H1 (cell line): ENCODE data around the gene FAM83F. TPM values are rescaled to one million over a fixed set of nuclear protein-coding genes. Genes with fewer than 3 reads are reported as not detected.

Experiments
- CTCF ChIA-PET: fragments of 300-600 bp; sonication (Branson Sonifier 250); formaldehyde crosslinking; loops from one replicate; lab custom pipeline; 2021; ENCODE audit not compliant: partially characterized antibody; lab: Charles Lee
- POLR2A ChIA-PET: fragments of 300-600 bp; sonication (Branson Sonifier 250); formaldehyde crosslinking; loops from one replicate; lab custom pipeline; 2021; ENCODE audit warnings: inconsistent platforms; ENCODE audit not compliant: partially characterized antibody; lab: Charles Lee
- DNase-seq, 2 experiments: peaks; one replicate each; pipeline versions ENCODE4 v3.0.0 to v3.0.0-alpha.2; 2010 to 2022; ENCODE audit warnings: low spot score in 2 of 2, low read depth in 1 of 2, mixed read lengths in 1 of 2
- FAIRE-seq: peaks from 2 replicates; lab custom pipeline; 2011; peaks lifted over from hg19 to GRCh38; lab: Jason Lieb, UNC
- H2AFZ ChIP-seq: 2 replicates; pipeline ENCODE4 v1.8.1; 2012; ENCODE audit warnings: low read length, inconsistent platforms
- H2AK5ac ChIP-seq: 2 replicates; pipeline ENCODE4 v1.6.1; 2013; ENCODE audit warnings: low read depth, low read length
- H2BK120ac ChIP-seq: replicated peaks from 2 replicates; pipeline ENCODE3; 2013; ENCODE audit warnings: low read depth, low read length, inconsistent platforms
- H2BK12ac ChIP-seq: 2 replicates; pipeline ENCODE4 v1.6.1; 2013; ENCODE audit warnings: low read depth, low read length
- H2BK15ac ChIP-seq: 2 replicates; pipeline ENCODE4 v1.6.1; 2013; ENCODE audit warnings: low read length
- H2BK20ac ChIP-seq: 2 replicates; pipeline ENCODE4 v1.6.1; 2013; ENCODE audit warnings: low read length
- H2BK5ac ChIP-seq: 2 replicates; pipeline ENCODE4 v1.6.1; 2013; ENCODE audit warnings: low read depth, low read length
- H3K14ac ChIP-seq: 2 replicates; pipeline ENCODE4 v1.6.1; 2013; ENCODE audit warnings: inconsistent platforms; ENCODE audit not compliant: insufficient read length
- H3K18ac ChIP-seq: 2 replicates; pipeline ENCODE4 v1.6.1; 2013; ENCODE audit warnings: low read length; ENCODE audit errors: extremely low read depth
- H3K23ac ChIP-seq: 2 replicates; pipeline ENCODE4 v1.6.1; 2013; ENCODE audit warnings: inconsistent platforms; ENCODE audit not compliant: insufficient read length
- H3K23me2 ChIP-seq: 2 replicates; pipeline ENCODE4 v1.6.1; 2013; ENCODE audit warnings: low read depth, low read length
- H3K27ac ChIP-seq: 2 replicates; pipeline ENCODE4 v1.6.1; 2011; ENCODE audit warnings: low read depth, low read length, inconsistent platforms
- H3K27me3 ChIP-seq, 4 experiments: replicated peaks in 1 of 4; 1 replicate in 1 of 4; 2 replicates in 3 of 4; pipeline versions ENCODE4 v1.6.1 to v1.8.1; 2011 to 2013; ENCODE audit warnings: low read length in 3 of 4, mild to moderate bottlenecking in 3 of 4, inconsistent platforms in 2 of 4, mixed read lengths in 2 of 4, moderate library complexity in 1 of 4; ENCODE audit not compliant: control insufficient read depth in 3 of 4, insufficient read depth in 3 of 4; ENCODE audit errors: extremely low read depth in 1 of 4
- H3K36me3 ChIP-seq, 4 experiments: 2 replicates each; pipeline versions ENCODE4 v1.6.1 to v1.8.1; 2011 to 2013; ENCODE audit warnings: mild to moderate bottlenecking in 4 of 4, low read length in 3 of 4, moderate library complexity in 2 of 4, control low read depth in 1 of 4, inconsistent platforms in 1 of 4; ENCODE audit not compliant: insufficient read depth in 4 of 4, control insufficient read depth in 2 of 4
- H3K4ac ChIP-seq: replicated peaks from 2 replicates; pipeline ENCODE3; 2013; ENCODE audit warnings: low read length, low read depth, mixed read lengths, inconsistent platforms; ENCODE audit not compliant: insufficient read length
- H3K4me1 ChIP-seq, 4 experiments: replicated peaks in 1 of 4; 1 replicate in 1 of 4; 2 replicates in 3 of 4; pipeline versions ENCODE4 v1.6.1 to v1.8.1; 2011 to 2013; ENCODE audit warnings: low read length in 3 of 4, inconsistent platforms in 2 of 4, mixed read lengths in 1 of 4; ENCODE audit not compliant: insufficient read depth in 4 of 4, control insufficient read depth in 3 of 4
- H3K4me2 ChIP-seq, 2 experiments: 2 replicates each; pipeline versions ENCODE4 v1.6.1 to v1.8.1; 2011 to 2013; ENCODE audit warnings: low read depth in 2 of 2, low read length in 2 of 2, control low read depth in 1 of 2, inconsistent platforms in 1 of 2, mild to moderate bottlenecking in 1 of 2; ENCODE audit not compliant: insufficient read depth in 1 of 2
- H3K4me3 ChIP-seq, 4 experiments: fragments of 200-600, 300-600 bp in 1 of 4; sonication (generic), shearing (Covaris generic), sonication (Bioruptor Twin) in 1 of 4; 2 replicates each; pipeline versions ENCODE4 v1.5.1 to v1.8.1; 2011 to 2016; ENCODE audit warnings: low read length in 4 of 4, low read depth in 3 of 4, control low read depth in 2 of 4, inconsistent platforms in 2 of 4, mild to moderate bottlenecking in 2 of 4, mixed read lengths in 1 of 4, moderate library complexity in 1 of 4; ENCODE audit not compliant: insufficient read depth in 2 of 4; ENCODE audit errors: extremely low read depth in 1 of 4
- H3K56ac ChIP-seq: replicated peaks from 2 replicates; pipeline ENCODE3; 2013; ENCODE audit warnings: low read depth, mild to moderate bottlenecking, mixed read lengths, low read length, inconsistent platforms; ENCODE audit not compliant: insufficient read length
- H3K79me1 ChIP-seq: 2 replicates; pipeline ENCODE4 v1.6.1; 2013; ENCODE audit warnings: low read depth, low read length, control low read depth
- H3K79me2 ChIP-seq, 2 experiments: 2 replicates each; pipeline versions ENCODE4 v1.6.1 to v1.8.1; 2012 to 2013; ENCODE audit warnings: low read length in 2 of 2, mild to moderate bottlenecking in 2 of 2, inconsistent platforms in 1 of 2; ENCODE audit not compliant: insufficient read depth in 2 of 2, control insufficient read depth in 1 of 2
- H3K9ac ChIP-seq, 4 experiments: replicated peaks in 1 of 4; 1 replicate in 1 of 4; 2 replicates in 3 of 4; pipeline versions ENCODE4 v1.6.1 to v1.8.1; 2011 to 2013; ENCODE audit warnings: low read depth in 3 of 4, low read length in 3 of 4, control low read depth in 2 of 4, mild to moderate bottlenecking in 2 of 4, moderate library complexity in 2 of 4, inconsistent platforms in 1 of 4; ENCODE audit errors: extremely low read depth in 1 of 4
- H3K9me3 ChIP-seq, 2 experiments: 2 replicates each; pipeline versions ENCODE4 v1.6.1 to v1.8.1; 2012 to 2013; ENCODE audit warnings: mild to moderate bottlenecking in 2 of 2, moderate library complexity in 2 of 2, control low read depth in 1 of 2, inconsistent platforms in 1 of 2, low read depth in 1 of 2, low read length in 1 of 2, mixed read lengths in 1 of 2; ENCODE audit not compliant: insufficient read depth in 2 of 2
- H4K20me1 ChIP-seq, 2 experiments: replicated peaks in 1 of 2; 2 replicates each; pipeline versions ENCODE3 to v1.8.1; 2011 to 2013; ENCODE audit warnings: inconsistent platforms in 2 of 2, low read length in 2 of 2, mild to moderate bottlenecking in 1 of 2; ENCODE audit not compliant: insufficient read depth in 2 of 2, control insufficient read depth in 1 of 2
- H4K5ac ChIP-seq: 2 replicates; pipeline ENCODE4 v1.6.1; 2013; ENCODE audit warnings: low read length, low read depth, mixed read lengths, inconsistent platforms; ENCODE audit not compliant: insufficient read length
- H4K8ac ChIP-seq: 2 replicates; pipeline ENCODE4 v1.8.0; 2013; ENCODE audit warnings: mild to moderate bottlenecking, moderate library complexity, low read length, inconsistent platforms; ENCODE audit not compliant: insufficient read depth; ENCODE audit errors: extremely low read depth
- H4K91ac ChIP-seq: replicated peaks from 2 replicates; pipeline ENCODE3; 2013; ENCODE audit warnings: low read length, mixed read lengths, inconsistent platforms; ENCODE audit not compliant: insufficient read length
- ATF3 ChIP-seq: IDR thresholded peaks from 2 replicates; pipeline ENCODE4 v1.6.1; 2011; ENCODE audit warnings: low read depth, mild to moderate bottlenecking, low read length; ENCODE audit not compliant: insufficient read depth
- CHD1 ChIP-seq: IDR thresholded peaks from 2 replicates; pipeline ENCODE4 v1.6.1; 2012; ENCODE audit warnings: low read depth, low read length, improper control_type of control experiment
- E2F6 ChIP-seq: IDR thresholded peaks from 2 replicates; pipeline ENCODE4 v1.6.1; 2012; ENCODE audit warnings: inconsistent platforms
- FOSL1 ChIP-seq: IDR thresholded peaks from 2 replicates; pipeline ENCODE4 v1.6.1; 2011; ENCODE audit warnings: mild to moderate bottlenecking, low read depth, low read length, moderate library complexity; ENCODE audit not compliant: insufficient read depth
- HDAC6 ChIP-seq: IDR thresholded peaks from one replicate; pipeline ENCODE4 v1.7.1; 2012; ENCODE audit warnings: low read depth, mild to moderate bottlenecking, inconsistent platforms, low read length, moderate library complexity
- KDM4A ChIP-seq: IDR thresholded peaks from one replicate; pipeline ENCODE4 v1.7.1; 2012; ENCODE audit warnings: low read depth, mild to moderate bottlenecking, moderate library complexity, low read length, inconsistent platforms; ENCODE audit not compliant: severe bottlenecking
- POLR2AphosphoS5 ChIP-seq: IDR thresholded peaks from 2 replicates; pipeline ENCODE4 v1.6.1; 2011; ENCODE audit warnings: low read depth, low read length
- POU5F1 ChIP-seq: IDR thresholded peaks from 2 replicates; pipeline ENCODE4 v1.6.1; 2011; ENCODE audit warnings: low read depth, mild to moderate bottlenecking, low read length, moderate library complexity
- RBBP5 ChIP-seq: IDR thresholded peaks from 2 replicates; pipeline ENCODE4 v1.7.1; 2012; ENCODE audit warnings: low read depth, mild to moderate bottlenecking, inconsistent platforms, low read length, moderate library complexity, borderline replicate concordance
- SP4 ChIP-seq: IDR thresholded peaks from 2 replicates; pipeline ENCODE4 v1.6.1; 2012; ENCODE audit warnings: low read length, inconsistent platforms
- TBP ChIP-seq: IDR thresholded peaks from 2 replicates; pipeline ENCODE4 v1.6.1; 2011; ENCODE audit warnings: low read depth, low read length, improper control_type of control experiment
- ZNF274 ChIP-seq: IDR thresholded peaks from 2 replicates; pipeline ENCODE4 v1.7.0; 2012; ENCODE audit warnings: low read length, borderline replicate concordance; ENCODE audit errors: extremely low read depth
- WGBS, 2 experiments: shearing (Covaris generic) in 1 of 2; methylation state at CpG; one replicate each; pipeline versions ENCODE4 v1.1.6 to v1.1.7; 2013 to 2015; ENCODE audit warnings: low lambda C conversion rate in 2 of 2, mixed read lengths in 2 of 2, inconsistent platforms in 1 of 2, low coverage in 1 of 2, missing lambda C conversion rate in 1 of 2; ENCODE audit not compliant: insufficient replicate concordance in 2 of 2, insufficient coverage in 1 of 2, insufficient read length in 1 of 2; ENCODE audit errors: extremely low coverage in 1 of 2, missing lambda C conversion rate in 1 of 2; 5-methylcytosine and 5-hydroxymethylcytosine counted together
- polyA plus RNA-seq, 7 experiments: library from polyadenylated mRNA; depleted of rRNA in 3 of 7; stranded (reverse) in 5 of 7; unstranded in 2 of 7; fragments of >200 nt in 5 of 7; fragments of 200-250 nt in 2 of 7; gene quantifications; 1 replicate in 5 of 7; 2 replicates in 1 of 7; 4 replicates in 1 of 7; pipeline versions ENCODE4 v1.2.1 to v1.2.3, GENCODE V29; 2011 to 2013; ENCODE audit warnings: missing spikeins in 2 of 7, mixed read lengths in 2 of 7
- total RNA-seq: library from RNA; stranded (reverse); fragmentation: NEBNext Ultra II Directional; extraction: Animal tissue kit (Norgen Biotek cat#: 25700); gene quantifications from 2 replicates; pipeline ENCODE4 v1.2.1, GENCODE V29; 2021

Gene FAM83F
- total and polyA plus RNA-seq, 2 of the 8 experiments (the other 6 are each of a cell fraction or from before 2014, with no cell fraction given) = 8.6 to 18.9 TPM

- no peak overlapping the region for H2BK15ac ChIP-seq
- no peaks in the 10 kb centered on the region for H3K79me1 ChIP-seq
- no peak overlapping the region for H4K91ac ChIP-seq
- ChIA-PET CTCF (interaction anchor here (0.5 to 13.2 kb wide), 6 partner anchors 5 to 498 kb away, joined by 3 to 159 read pairs (median 62); no protein-coding TSS in a partner anchor), POLR2A (interaction anchor here (3.4 kb wide), 1 partner anchor 12 kb away, joined by 16 read pairs; no protein-coding TSS in a partner anchor)
- H3K4me2 ChIP-seq = no peak overlapping the region
- H3K27ac ChIP-seq = no peak overlapping the region
- H3K9me3 ChIP-seq = no peaks in the 10 kb centered on the region
- H4K5ac ChIP-seq = no peak overlapping the region
- no peak overlapping the region for H3K18ac ChIP-seq
- no peak overlapping the region for H3K56ac ChIP-seq
- no peak overlapping the region for H2BK5ac ChIP-seq
- H3K36me3 ChIP-seq = no peaks in the 10 kb centered on the region
- no peak overlapping the region for H3K14ac ChIP-seq
- peaks cover 0 to 6% (median 4%) of the 10 kb centered on the region in 4 experiments; a peak in 4 of 7 replicates for H3K4me1 ChIP-seq
- no peak overlapping the region for H2AK5ac ChIP-seq
- H4K20me1 ChIP-seq = peaks cover 0 to 5% of the 10 kb centered on the region in 2 experiments
- no peaks in the 10 kb centered on the region for H3K23me2 ChIP-seq
- DNase-seq (no peak), FAIRE-seq (no peak)
- H3K79me2 ChIP-seq = no peaks in the 10 kb centered on the region
- H2BK120ac ChIP-seq = no peak overlapping the region
- H3K23ac ChIP-seq = no peak overlapping the region
- no peak overlapping the region for H2AFZ ChIP-seq
- 95% methylated on average over 10 of the region's 10 CpGs; no CpG with 5 or more reads in 1 of the 2 experiments for WGBS, 2 experiments
- no peak overlapping the region for H4K8ac ChIP-seq
- no peak overlapping the region for H3K4me3 ChIP-seq
- H3K27me3 ChIP-seq = no peaks in the 10 kb centered on the region
- H2BK20ac ChIP-seq = no peak overlapping the region
- H3K9ac ChIP-seq = no peak overlapping the region; a peak in 1 of 7 replicates
- no peak overlapping the region for H3K4ac ChIP-seq
- no peak overlapping the region for H2BK12ac ChIP-seq
- TF ChIP-seq POLR2AphosphoS5 = no peak
- TF ChIP-seq FOSL1 = no peak
- TF ChIP-seq SP4 = no peak
- TF ChIP-seq KDM4A = no peak
- TF ChIP-seq RBBP5 = no peak
- no peak for TF ChIP-seq ZNF274
- no peak for TF ChIP-seq TBP
- TF ChIP-seq POU5F1 = no peak
- TF ChIP-seq ATF3 = no peak
- no peak for TF ChIP-seq HDAC6
- no peak for TF ChIP-seq E2F6
- no peak for TF ChIP-seq CHD1
Measured at GRCh38 chr22:40031766-40032470, 37.2 kb downstream of the FAM83F start.
